ENCODE data around the gene RFNG.
A peak's percentile ranks its signal among the peaks of the same experiment; 100 is the strongest.

Gene RFNG

GRCh38 chr17:82021900-82022309, 29.7 kb downstream of the RFNG start:
- peak overlapping the region; percentile 91 for H3K27ac ChIP-seq
- TF ChIP-seq CTCF (conservative IDR thresholded peaks at IDR 0.05): no peak

- peak; percentile 92 for TF ChIP-seq CTCF (conservative IDR thresholded peaks at IDR 0.05)
- peak overlapping the region; percentile 91 for H3K27ac ChIP-seq
Measured at GRCh38 chr17:82021107-82021899, 30.3 kb downstream of the RFNG start.

- H3K27ac ChIP-seq: peak overlapping the region; percentile 91
- no peak for TF ChIP-seq CTCF (conservative IDR thresholded peaks at IDR 0.05)
Measured at GRCh38 chr17:82020572-82021106, 31.0 kb downstream of the RFNG start.

- TF ChIP-seq CTCF (conservative IDR thresholded peaks at IDR 0.05): peak; percentile 84
- peak overlapping the region; percentile 91 for H3K27ac ChIP-seq
Measured at GRCh38 chr17:82019690-82020571, 31.7 kb downstream of the RFNG start.

- no peak for TF ChIP-seq CTCF (conservative IDR thresholded peaks at IDR 0.05)
Measured at GRCh38 chr17:82018989-82019689, 32.5 kb downstream of the RFNG start.

GRCh38 chr17:82018152-82018988, 33.2 kb downstream of the RFNG start:
- peak overlapping the region; percentile 91 for H3K27ac ChIP-seq
- no peak for TF ChIP-seq CTCF (conservative IDR thresholded peaks at IDR 0.05)

More at GRCh38 chr17:82018989-82019689, 32.5 kb downstream of the RFNG start:
- peak overlapping the region; percentile 91 for H3K27ac ChIP-seq
